ENCODE data around the gene SMAP1. TPM values are rescaled to one million over a fixed set of nuclear protein-coding genes. Genes with fewer than 3 reads are reported as not detected.

Gene SMAP1
- polyA plus RNA-seq, 10 donors = 22.5 to 30.9 (median 27.2) TPM

- DNase-seq = no peak
Observed at GRCh38 chr6:70886071-70886470, 218.4 kb downstream of the SMAP1 start.

GRCh38 chr6:70886661-70887060 is 219.0 kb downstream of the SMAP1 start:
- DNase-seq = peak; percentile 5 to 25 (median 9)

- no peak for DNase-seq
Observed at GRCh38 chr6:70889270-70889669, 221.6 kb downstream of the SMAP1 start.

DNA sequence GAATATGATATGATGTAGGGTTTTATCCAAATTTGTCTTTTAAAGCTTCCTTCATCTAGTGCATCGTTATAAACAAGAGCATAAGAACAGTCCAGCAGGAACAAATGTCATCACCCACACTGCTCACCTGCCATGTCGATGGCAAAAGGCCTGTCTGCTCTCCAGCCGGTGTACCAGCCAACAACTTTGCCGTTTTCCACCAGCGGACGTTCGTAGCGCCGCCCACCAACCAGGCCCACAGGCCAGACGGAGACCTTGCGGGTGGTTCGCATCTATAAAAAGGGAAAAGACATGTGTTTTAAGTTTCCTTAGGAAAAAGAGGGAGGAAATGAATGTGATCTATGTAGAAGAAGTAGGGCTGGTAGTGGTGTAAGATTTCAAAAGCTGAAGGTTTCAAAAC is 226.3 kb downstream of the SMAP1 start:
- no peak for DNase-seq

- DNase-seq = no peak
Observed at GRCh38 chr6:70900047-70900446, 232.4 kb downstream of the SMAP1 start.

DNA sequence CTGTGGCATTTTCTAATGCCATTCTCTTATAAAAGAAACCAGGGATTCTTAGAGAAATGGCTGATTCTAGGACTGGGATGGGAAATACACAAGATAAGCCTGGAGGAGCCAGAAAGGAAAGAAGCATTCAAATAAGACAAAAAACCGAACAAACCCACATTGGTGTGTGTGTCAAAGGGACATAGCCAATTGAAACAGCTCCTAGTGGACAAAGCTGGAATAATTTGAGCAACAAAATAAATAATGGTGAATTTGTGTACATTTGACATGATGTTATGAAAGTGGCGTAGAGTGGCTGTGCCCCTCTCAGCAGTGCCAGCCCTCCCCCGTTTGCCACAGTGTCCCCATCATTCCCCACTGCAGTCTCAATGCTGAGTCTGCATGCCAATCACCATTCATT is 233.6 kb downstream of the SMAP1 start:
- DNase-seq = no peak

DNA sequence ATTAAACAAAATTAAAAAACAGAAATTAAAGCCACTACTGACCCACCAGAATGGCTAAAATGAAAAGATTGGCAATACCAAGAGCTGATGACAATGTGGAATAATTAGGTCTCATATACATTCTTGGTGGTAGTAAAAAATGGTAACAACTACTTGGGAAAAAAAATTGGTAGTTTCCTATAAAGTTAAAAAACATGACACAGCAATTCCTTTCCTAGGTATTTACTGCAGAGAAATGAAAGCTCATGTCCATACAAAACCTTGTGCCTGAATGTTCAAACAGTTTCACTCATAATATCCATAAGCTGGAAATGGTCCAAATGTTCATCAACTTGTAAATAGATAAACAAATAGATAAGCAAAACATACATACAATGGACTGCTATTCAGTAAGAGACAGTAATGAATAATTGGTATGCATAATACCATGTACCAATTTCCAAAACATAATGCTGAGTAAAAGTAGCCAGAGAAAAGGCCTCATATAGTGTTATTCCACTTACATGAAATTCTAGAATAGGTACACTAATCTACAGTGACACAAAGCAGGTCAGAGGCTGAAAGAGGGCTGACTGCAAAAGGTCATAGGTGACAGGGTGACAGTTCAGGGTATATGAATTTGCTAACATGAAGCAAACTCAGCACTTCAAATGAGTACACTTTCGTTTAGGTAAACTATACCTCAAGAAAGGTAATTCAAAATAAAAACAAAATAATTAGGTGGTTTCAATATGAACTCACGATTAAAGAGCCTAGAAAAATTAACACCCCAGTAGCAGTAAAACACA is 236.2 kb downstream of the SMAP1 start:
- DNase-seq = no peak

DNA sequence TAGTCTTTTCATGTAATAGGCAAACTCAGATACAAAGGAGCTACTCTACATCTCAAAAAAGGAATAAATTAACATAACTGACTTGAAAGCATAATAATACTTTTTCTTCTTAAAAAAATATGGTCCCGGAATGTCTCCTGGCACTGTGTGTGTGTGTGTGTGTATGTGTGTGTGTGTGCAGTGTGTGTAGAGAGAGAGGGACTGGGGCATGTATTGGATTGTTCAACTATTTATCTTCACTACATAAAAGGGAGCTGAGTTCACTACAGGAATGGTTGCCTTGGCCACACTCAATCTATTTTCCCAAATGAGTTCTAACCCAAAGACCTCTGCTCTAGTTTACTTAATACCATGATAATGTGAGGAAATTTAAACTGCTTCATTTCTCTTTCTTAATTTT is 238.1 kb downstream of the SMAP1 start:
- DNase-seq = no peak

Other genes starting within 250 kb of the SMAP1 start
- 10 to 100 TPM; 13.4 to 17.4 (median 14.5) TPM for gene SDHAF4, start 101.0 kb upstream of the SMAP1 start, polyA plus RNA-seq (ENCODE audit: insufficient read length in 10 of 10)

All from muscle of back (tissue), 11 donors.